Small intestine (tissue), 7 donors: ENCODE data around the gene LGALS7. TPM values are rescaled to one million over a fixed set of nuclear protein-coding genes. Genes with fewer than 3 reads are reported as not detected.
"Not testable (repeated sequence)": the region's sequence is repeated elsewhere in the genome, so short reads cannot be mapped to it uniquely, and the experiment has no call there.

Experiments
- DNase-seq, 2 donors: peaks; one replicate each; pipeline versions ENCODE4 v3.0.0 to v3.0.0-alpha.2; 2013
- FAIRE-seq: peaks from 2 replicates; lab custom pipeline; 2012; peaks lifted over from hg19 to GRCh38; lab: Jason Lieb, UNC
- H3K27ac ChIP-seq, 3 donors: one replicate each; pipeline ENCODE4 v1.5.1; 2013; ENCODE audit warnings: low read length in 2 of 3, mild to moderate bottlenecking in 2 of 3, control low read depth in 1 of 3, inconsistent platforms in 1 of 3, low read depth in 1 of 3, moderate library complexity in 1 of 3
- H3K27me3 ChIP-seq, 3 donors: one replicate each; pipeline ENCODE4 v1.6.1; 2013; ENCODE audit warnings: low read length in 3 of 3, inconsistent platforms in 1 of 3; ENCODE audit not compliant: control insufficient read depth in 3 of 3, insufficient read depth in 3 of 3
- H3K36me3 ChIP-seq, 3 donors: one replicate each; pipeline ENCODE4 v1.6.1; 2013; ENCODE audit warnings: low read length in 3 of 3, inconsistent platforms in 1 of 3, low read depth in 1 of 3, mild to moderate bottlenecking in 1 of 3, moderate library complexity in 1 of 3; ENCODE audit not compliant: control insufficient read depth in 3 of 3, insufficient read depth in 2 of 3
- H3K4me1 ChIP-seq, 3 donors: one replicate each; pipeline ENCODE4 v1.6.1; 2013; ENCODE audit warnings: low read length in 2 of 3, inconsistent platforms in 1 of 3, low read depth in 1 of 3, mild to moderate bottlenecking in 1 of 3, moderate library complexity in 1 of 3; ENCODE audit not compliant: control insufficient read depth in 3 of 3, insufficient read depth in 2 of 3
- H3K4me3 ChIP-seq, 3 donors: one replicate each; pipeline ENCODE4 v1.5.1; 2013; ENCODE audit warnings: low read length in 3 of 3, control low read depth in 1 of 3, inconsistent platforms in 1 of 3, low read depth in 1 of 3, mild to moderate bottlenecking in 1 of 3, moderate library complexity in 1 of 3
- H3K9me3 ChIP-seq, 2 donors: one replicate each; pipeline ENCODE4 v1.6.1; 2013; ENCODE audit warnings: low read depth in 1 of 2, low read length in 1 of 2; ENCODE audit not compliant: control insufficient read depth in 2 of 2, insufficient read depth in 1 of 2
- WGBS, 3 donors: extraction: QIAGEN DNeasy Blood & Tissue Kit; methylation state at CpG; one replicate each; pipeline ENCODE4 v1.1.7; 2013; 5-methylcytosine and 5-hydroxymethylcytosine counted together
- polyA plus RNA-seq, 4 donors: library from polyadenylated mRNA; stranded (reverse) in 3 of 4; unstranded in 1 of 4; fragments of 200-250 nt in 3 of 4; fragments of 120-200 nt in 1 of 4; gene quantifications; one replicate each; pipeline versions ENCODE4 v1.2.1 to v1.2.3, GENCODE V29; 2013
- donor health status: healthy with polysubstance abuse.
- donor health status: control.
- donor health status: control.
- donor health status: Bipolar disorder and iron deficiency.
- donor health status: healthy.

Gene LGALS7
- polyA plus RNA-seq, 4 donors, result 1.1 to 9.2 TPM; not detected in 2

DNA sequence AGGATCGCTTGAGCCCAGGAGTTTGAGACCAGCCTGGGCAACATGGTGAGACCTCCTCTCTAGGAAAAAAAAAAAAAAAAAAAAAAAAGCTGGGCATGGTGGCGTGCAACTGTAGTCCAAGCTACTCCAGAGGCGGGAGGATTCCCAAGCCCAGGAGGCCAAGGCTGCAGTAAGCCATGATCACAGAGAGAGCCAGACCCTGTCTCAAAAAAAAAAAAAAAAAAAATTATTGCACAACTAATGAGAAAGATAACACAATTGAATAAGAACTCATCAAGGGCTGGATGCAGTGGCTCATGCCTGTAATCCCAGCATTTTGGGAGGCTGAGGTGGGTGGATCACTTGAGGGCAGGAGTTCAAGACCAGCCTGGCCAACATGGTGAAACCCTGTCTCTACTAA, 12.7 kb upstream of the LGALS7 start:
- 85 to 98% (median 96%) methylated on average over 3 of the region's 3 CpGs for WGBS, 3 donors

DNA sequence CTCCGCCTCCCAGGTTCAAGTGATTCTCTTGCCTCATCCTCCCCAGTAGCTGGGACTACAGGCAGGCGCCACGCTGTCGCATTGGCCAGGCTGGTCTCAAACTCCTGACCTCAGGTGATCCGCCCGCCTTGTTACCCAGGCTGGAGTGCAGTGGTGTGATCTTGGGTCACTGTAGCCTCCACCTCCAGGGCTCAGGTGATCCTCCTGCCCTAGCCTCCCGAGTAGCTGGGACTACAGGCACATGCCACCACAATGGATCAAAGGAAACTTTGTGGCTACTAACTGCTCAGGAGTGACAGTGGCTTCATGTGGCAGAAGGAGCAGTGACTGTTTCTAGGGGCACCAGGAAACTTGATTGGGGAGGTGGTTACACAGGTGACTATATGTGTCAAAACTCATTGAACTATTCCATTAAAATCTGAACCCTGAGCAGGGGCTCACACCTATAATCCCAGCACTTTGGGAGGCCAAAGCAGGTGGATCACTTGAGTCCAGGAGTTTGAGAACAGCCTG, 11.9 kb upstream of the LGALS7 start:
- DNase-seq, result no peak
- no peak for FAIRE-seq

More for the DNA sequence above, 12.7 kb upstream of the LGALS7 start:
- not testable (repeated sequence) for FAIRE-seq, H3K9me3 ChIP-seq, H3K4me3 ChIP-seq, H3K27me3 ChIP-seq, H3K4me1 ChIP-seq, H3K36me3 ChIP-seq, H3K27ac ChIP-seq, DNase-seq

DNA sequence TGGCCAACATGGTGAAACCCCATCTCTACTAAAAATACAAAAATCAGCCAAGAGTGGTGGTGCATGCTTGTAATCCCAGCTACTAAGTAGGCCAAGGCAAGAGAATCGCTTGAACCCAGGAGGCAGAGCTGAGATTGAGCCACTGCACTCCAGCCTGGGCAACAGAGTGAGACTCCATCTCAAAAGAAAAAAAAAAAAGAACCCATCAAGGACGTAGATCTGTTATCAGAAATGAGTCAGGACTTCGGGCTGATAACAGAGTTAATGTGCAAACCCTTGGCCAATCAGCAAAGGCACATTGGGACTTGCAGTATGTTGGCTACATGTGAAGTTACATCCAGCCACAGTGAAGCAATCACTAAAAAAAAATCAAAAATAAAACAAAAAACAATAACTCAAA, 10.9 kb upstream of the LGALS7 start:
- Histone ChIP-seq H3K9me3 (peaks cover 0 to 5% of the 10 kb centered on the region in 2 donors), H3K4me1 (peaks cover 0 to 13% (median 0%) of the 10 kb centered on the region in 3 donors), H3K4me3 (no peak overlapping the region), H3K27me3 (no peaks in the 10 kb centered on the region), H3K36me3 (no peaks in the 10 kb centered on the region), H3K27ac (no peak overlapping the region)
- no peak for FAIRE-seq
- 34 to 70% (median 42%) methylated on average over 3 of the region's 3 CpGs for WGBS, 3 donors
- peak; percentile 59 to 93 for DNase-seq

More for the DNA sequence above, 11.9 kb upstream of the LGALS7 start:
- H3K36me3 ChIP-seq, result no peaks in the 10 kb centered on the region
- peaks cover 0 to 13% (median 0%) of the 10 kb centered on the region in 3 donors for H3K4me1 ChIP-seq
- no peak overlapping the region for H3K4me3 ChIP-seq
- peaks cover 0 to 5% of the 10 kb centered on the region in 2 donors for H3K9me3 ChIP-seq
- no peak overlapping the region for H3K27ac ChIP-seq
- WGBS, 3 donors, result 96 to 99% (median 98%) methylated on average over 7 of the region's 7 CpGs
- H3K27me3 ChIP-seq, result no peaks in the 10 kb centered on the region

DNA sequence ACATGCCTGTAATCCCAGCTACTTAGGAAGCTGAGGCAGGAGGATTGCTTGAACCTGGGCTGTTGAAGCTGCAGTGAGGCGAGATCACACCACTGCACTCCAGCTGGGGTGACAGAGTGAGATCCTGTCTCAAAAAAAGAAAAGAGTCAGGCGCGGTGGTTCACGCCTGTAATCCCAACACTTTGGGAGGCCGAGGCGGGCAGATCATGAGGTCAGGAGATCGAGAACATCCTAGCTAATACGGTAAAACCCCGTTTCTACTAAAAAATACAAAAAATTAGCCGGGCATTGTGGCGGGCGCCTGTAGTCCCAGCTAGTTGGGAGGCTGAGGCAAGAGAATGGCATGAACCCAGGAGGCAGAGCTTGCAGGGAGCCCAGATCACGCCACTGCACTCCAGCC, 8.9 kb upstream of the LGALS7 start:
- not testable (repeated sequence) for H3K4me3 ChIP-seq, FAIRE-seq, DNase-seq, H3K9me3 ChIP-seq, H3K36me3 ChIP-seq, H3K4me1 ChIP-seq, H3K27me3 ChIP-seq, H3K27ac ChIP-seq
- 90 to 92% (median 92%) methylated on average over 13 of the region's 13 CpGs for WGBS, 3 donors

DNA sequence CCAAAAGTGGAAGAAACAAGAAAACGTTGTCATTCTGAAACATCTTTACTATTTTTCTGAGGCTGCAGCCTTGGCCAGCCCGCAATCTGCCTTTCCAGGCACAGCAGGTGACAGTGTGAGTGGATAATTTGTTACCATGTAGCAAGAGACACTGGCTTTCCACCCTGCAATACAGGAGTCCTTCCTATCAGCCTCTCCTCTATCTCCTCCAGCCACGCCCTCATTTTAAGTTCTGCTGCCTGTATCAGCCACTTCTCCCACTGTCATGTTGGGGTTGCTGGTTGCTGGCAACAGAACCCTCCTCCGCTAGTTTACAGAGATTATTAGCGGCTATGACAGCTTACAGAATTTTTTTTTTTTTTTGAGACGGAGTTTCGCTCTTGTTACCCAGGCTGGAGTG, 7.7 kb upstream of the LGALS7 start:
- no peak for FAIRE-seq
- H3K4me1 ChIP-seq, result peaks cover 0 to 8% (median 0%) of the 10 kb centered on the region in 3 donors
- WGBS, 3 donors, result 46 to 71% (median 49%) methylated on average over 7 of the region's 7 CpGs
- no peak overlapping the region for H3K4me3 ChIP-seq
- peaks cover 0 to 5% of the 10 kb centered on the region in 2 donors for H3K9me3 ChIP-seq
- H3K36me3 ChIP-seq, result no peaks in the 10 kb centered on the region
- H3K27me3 ChIP-seq, result no peaks in the 10 kb centered on the region
- no peak overlapping the region for H3K27ac ChIP-seq
- no peak for DNase-seq

DNA sequence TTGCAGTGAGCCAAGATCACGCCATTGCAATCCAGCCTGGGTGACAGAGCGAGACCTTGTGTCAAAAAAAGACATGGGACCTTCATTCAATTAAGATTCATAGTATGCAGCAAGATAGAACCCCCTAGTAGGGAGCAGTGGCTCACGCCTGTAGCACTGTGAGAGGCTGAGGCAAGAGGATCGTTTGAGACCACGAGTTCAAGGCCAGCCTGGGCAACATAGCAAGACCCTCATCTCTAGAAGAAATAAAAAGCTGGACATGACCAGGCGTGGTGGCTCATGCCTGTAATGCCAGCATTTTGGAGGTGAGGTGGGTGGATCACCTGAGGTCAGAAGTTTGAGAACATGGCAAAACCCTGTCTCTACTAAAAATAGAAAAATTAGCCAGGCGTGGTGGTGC, 7.1 kb upstream of the LGALS7 start:
- H3K36me3 ChIP-seq, result no peaks in the 10 kb centered on the region
- no peak for DNase-seq
- H3K9me3 ChIP-seq, result peaks cover 0 to 5% of the 10 kb centered on the region in 2 donors
- 74 to 90% (median 90%) methylated on average over 7 of the region's 7 CpGs for WGBS, 3 donors
- no peak overlapping the region for H3K27ac ChIP-seq
- H3K4me1 ChIP-seq, result peaks cover 0 to 8% (median 0%) of the 10 kb centered on the region in 3 donors
- H3K4me3 ChIP-seq, result no peak overlapping the region
- FAIRE-seq, result no peak
- no peaks in the 10 kb centered on the region for H3K27me3 ChIP-seq

DNA sequence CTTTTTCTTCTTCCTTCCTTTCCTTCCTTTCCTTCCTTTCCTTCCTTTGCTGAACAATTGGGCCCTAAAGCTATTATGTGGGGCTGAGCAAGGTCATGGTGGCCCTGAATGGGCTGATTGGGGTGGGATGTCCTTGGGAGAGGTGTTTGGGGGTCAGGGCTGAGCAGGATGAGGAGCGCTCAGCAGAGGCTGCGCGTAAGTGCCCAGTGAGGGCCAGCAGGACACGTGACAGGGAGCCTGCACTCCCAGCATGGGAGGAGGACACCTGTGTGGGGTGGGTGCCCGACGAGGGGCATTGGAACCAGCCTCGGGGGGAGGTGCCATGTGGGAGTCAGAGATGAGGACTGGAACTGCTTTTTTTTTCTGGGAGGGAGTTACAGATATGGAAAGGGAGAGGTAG, 5.4 kb upstream of the LGALS7 start:
- whole genome bisulfite sequencing, 3 donors, result 73 to 80% (median 75%) methylated on average over 7 of the region's 7 CpGs
- no peak for DNase-seq
- no peaks in the 10 kb centered on the region for H3K27me3 ChIP-seq
- H3K4me1 ChIP-seq, result peaks cover 0 to 4% (median 0%) of the 10 kb centered on the region in 3 donors
- FAIRE-seq, result no peak
- no peaks in the 10 kb centered on the region for H3K9me3 ChIP-seq
- no peak overlapping the region for H3K27ac ChIP-seq
- no peaks in the 10 kb centered on the region for H3K36me3 ChIP-seq
- no peak overlapping the region for H3K4me3 ChIP-seq

DNA sequence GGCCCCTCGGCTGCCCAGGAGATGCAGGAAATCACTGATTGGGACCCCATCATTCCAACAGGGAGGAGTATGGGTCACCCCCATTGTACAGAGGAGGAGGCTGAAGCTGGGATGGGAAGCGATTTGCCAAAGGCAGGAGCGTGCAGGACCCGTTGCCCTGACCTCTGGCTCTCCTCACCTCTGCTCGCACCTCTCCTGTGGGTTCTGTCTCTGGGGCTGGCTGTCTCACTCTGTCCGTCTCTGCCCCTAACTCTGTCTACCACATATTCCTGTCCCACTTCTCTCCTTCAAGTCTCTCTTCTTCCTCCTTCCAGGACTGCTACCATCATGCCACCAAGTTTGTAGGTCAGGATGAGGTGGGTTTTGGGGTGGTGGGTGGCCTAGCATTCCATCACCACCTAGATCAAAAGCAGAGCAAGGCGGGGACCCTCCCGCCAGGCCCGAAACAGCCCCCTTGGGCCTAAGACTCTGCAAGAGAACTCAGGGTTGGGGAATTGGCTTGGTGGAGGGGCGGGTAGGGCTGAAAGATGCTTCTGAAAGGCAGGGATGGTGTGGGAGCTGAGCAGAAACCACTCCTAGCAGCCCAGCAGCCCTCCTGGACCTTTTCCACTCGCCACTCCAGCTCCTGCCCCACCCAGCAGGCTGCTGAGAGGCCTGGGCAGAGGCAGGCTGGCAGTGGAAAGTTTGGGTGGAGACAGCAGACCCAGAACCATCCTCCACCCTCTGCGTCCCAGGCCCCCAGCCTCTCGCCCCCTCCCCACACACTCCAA, 1.0 kb upstream of the LGALS7 start:
- Histone ChIP-seq H3K27me3 (no peaks in the 10 kb centered on the region), H3K36me3 (no peaks in the 10 kb centered on the region), H3K4me3 (no peak overlapping the region), H3K4me1 (peaks cover 0 to 7% (median 0%) of the 10 kb centered on the region in 3 donors), H3K27ac (no peak overlapping the region), H3K9me3 (no peaks in the 10 kb centered on the region)
- 82 to 84% (median 82%) methylated on average over 12 to 13 of the region's 13 CpGs for WGBS, 3 donors
- FAIRE-seq (no peak), DNase-seq (no peak)
